A549 treated with DMSO at 1 μM for 4 hours (cell line): Measurements from ENCODE around the gene ALG2. TPM values are rescaled to one million over a fixed set of nuclear protein-coding genes. Genes with fewer than 3 reads are reported as not detected.

ENCODE experiments used
- total RNA-seq: library from RNA; stranded (reverse); fragments of 200-300 nt; extraction: Qiagen RNA extraction; gene quantifications from 5 replicates; pipeline ENCODE4 v1.2.3, GENCODE V29; 2022; ENCODE audit warnings: low read depth

Gene ALG2
- 43.0 to 55.5 TPM (median 53.1 TPM) in 5 replicates for total RNA-seq

GRCh38 chr9:99221621-99222415 is at the start of gene ALG2, which contains the start of gene SEC61B:
ALG2 (minus strand) TSS chr9:99221942; CDS start chr9:99221894, 48 bp downstream.
SEC61B (plus strand) TSS chr9:99222282; CDS start chr9:99222364, 82 bp downstream.

Other genes starting within 250 kb of the ALG2 start
- gene TGFBR1, start 116.8 kb downstream of the ALG2 start, total RNA-seq = 23.0 to 51.6 TPM (median 35.3 TPM) in 5 replicates
- gene SEC61B, start 340 bp upstream of the ALG2 start, total RNA-seq = 292 to 338 TPM (median 301 TPM) in 5 replicates